K562 (cell line): ENCODE results near the gene ZSWIM7. TPM values are rescaled to one million over a fixed set of nuclear protein-coding genes. Genes with fewer than 3 reads are reported as not detected.

Experiments used
- ATAC-seq: fragments of 200-7000 bp; cut with Tn5 transposase; 3 replicates; pipeline ENCODE4 v1.9.1; 2020; ENCODE audit warnings: moderate library complexity
- BruUV-seq: library from RNA; stranded (reverse); fragments of 400-500 nt; replicated peaks from 2 replicates; lab custom pipeline; 2021; lab: Mats Ljungman, UMichigan
- CTCF ChIA-PET: fragments of 300-600 bp; formaldehyde crosslinking; extraction: SDS; loops from one replicate; lab custom pipeline; 2021; ENCODE audit warnings: low intra/inter-chr PET ratio; lab: Yijun Ruan, JAX
- POLR2A ChIA-PET: fragments of 300-600, 350-650 bp; sonication (Branson Sonifier 250); formaldehyde crosslinking; extraction: SDS; loops from one replicate; lab custom pipeline; 2021; ENCODE audit warnings: antibody characterized with exemption, inconsistent platforms; lab: Yijun Ruan, JAX
- DNase-seq, 4 experiments: peaks; one replicate each; pipeline versions ENCODE4 v3.0.0 to v3.0.0-alpha.2; 2011 to 2018; ENCODE audit warnings: low spot score in 3 of 4, mixed read lengths in 3 of 4; ENCODE audit errors: extremely low read depth in 1 of 4
- FAIRE-seq: peaks from 2 replicates; lab custom pipeline; 2011; peaks lifted over from hg19 to GRCh38; lab: Jason Lieb, UNC
- H2AFZ ChIP-seq: 2 replicates; pipeline ENCODE4 v1.6.0; 2011; ENCODE audit warnings: low read depth, low read length, control low read depth, inconsistent platforms
- H3K27ac ChIP-seq: fragments of 200-600 bp; 3 replicates; pipeline ENCODE4 v1.8.0; 2011; ENCODE audit warnings: low read depth, mild to moderate bottlenecking, control low read depth, inconsistent platforms, low read length, moderate library complexity, mixed read lengths; ENCODE audit errors: extremely low read depth
- H3K27me3 ChIP-seq, 2 experiments: fragments of 300-600 bp in 1 of 2; 2 replicates in 1 of 2; 3 replicates in 1 of 2; pipeline versions ENCODE4 v1.6.0 to v1.8.0; 2011; ENCODE audit warnings: inconsistent platforms in 2 of 2, low read length in 2 of 2, mild to moderate bottlenecking in 1 of 2, mixed read lengths in 1 of 2, moderate library complexity in 1 of 2; ENCODE audit not compliant: control insufficient read depth in 2 of 2, insufficient read depth in 2 of 2
- H3K36me3 ChIP-seq: fragments of 300-600 bp; 3 replicates; pipeline ENCODE4 v1.8.0; 2011; ENCODE audit warnings: mild to moderate bottlenecking, low read length, inconsistent platforms; ENCODE audit not compliant: control insufficient read depth, insufficient read depth
- H3K4me1 ChIP-seq, 2 experiments: fragments of 200-600 bp in 1 of 2; replicated peaks in 1 of 2; 2 replicates in 1 of 2; 3 replicates in 1 of 2; pipeline versions ENCODE4 v1.5.1 to v1.8.0; 2011; ENCODE audit warnings: inconsistent platforms in 2 of 2, low read length in 2 of 2, mild to moderate bottlenecking in 1 of 2, mixed read lengths in 1 of 2, moderate library complexity in 1 of 2; ENCODE audit not compliant: control insufficient read depth in 2 of 2, insufficient read depth in 2 of 2
- H3K4me2 ChIP-seq: 2 replicates; pipeline ENCODE4 v1.6.1; 2011; ENCODE audit warnings: low read length, control low read depth, inconsistent platforms, mixed read lengths; ENCODE audit not compliant: insufficient read depth
- H3K4me3 ChIP-seq: fragments of 200-600 bp; sonication (generic), shearing (Covaris generic); 2 replicates; pipeline ENCODE4 v1.5.1; 2016; ENCODE audit warnings: control low read depth, inconsistent platforms
- H3K79me2 ChIP-seq: fragments of 200-600 bp; 3 replicates; pipeline ENCODE4 v1.8.0; 2011; ENCODE audit warnings: low read length, inconsistent platforms; ENCODE audit not compliant: control insufficient read depth, insufficient read depth
- H3K9ac ChIP-seq, 2 experiments: 2 replicates each; pipeline versions ENCODE4 v1.6.0 to v1.6.1; 2011; ENCODE audit warnings: low read depth in 2 of 2, low read length in 2 of 2, control low read depth in 1 of 2, inconsistent platforms in 1 of 2, mild to moderate bottlenecking in 1 of 2, mixed read lengths in 1 of 2; ENCODE audit not compliant: insufficient read depth in 1 of 2
- H3K9me1 ChIP-seq: one replicate; pipeline ENCODE4 v1.6.0; 2011; ENCODE audit warnings: inconsistent platforms, mild to moderate bottlenecking, low read length, moderate library complexity; ENCODE audit not compliant: control insufficient read depth, insufficient read depth
- H3K9me3 ChIP-seq: replicated peaks from 2 replicates; pipeline ENCODE4 v1.5.1; 2011; ENCODE audit warnings: low read depth, low read length, inconsistent platforms; ENCODE audit not compliant: control insufficient read depth, insufficient read depth
- H4K20me1 ChIP-seq: replicated peaks from 2 replicates; pipeline ENCODE4 v1.6.1; 2011; ENCODE audit warnings: low read length, inconsistent platforms, mixed read lengths; ENCODE audit not compliant: control insufficient read depth, insufficient read depth
- MEF2D ChIP-seq: conservative IDR thresholded peaks from 2 replicates; pipeline ENCODE4 v1.6.1; 2016; ENCODE audit warnings: low read depth, missing genetic modification characterization, missing compliant biosample characterization
- POLR2G ChIP-seq: fragments of 200-400 bp; formaldehyde crosslinking; IDR thresholded peaks from 2 replicates; pipeline ENCODE4 v1.6.1; 2017; ENCODE audit warnings: low read depth, mild to moderate bottlenecking, antibody characterized with exemption, low read length, moderate library complexity
- SAP30 ChIP-seq: fragments of 200-600 bp; sonication (generic); IDR thresholded peaks from 2 replicates; pipeline ENCODE4 v1.6.1; 2012; ENCODE audit warnings: borderline replicate concordance, low read depth, mild to moderate bottlenecking, moderate library complexity, low read length, control low read depth, inconsistent platforms; ENCODE audit not compliant: insufficient read depth, poor library complexity, severe bottlenecking
- SREBF2 ChIP-seq: sonication (generic); formaldehyde crosslinking; IDR thresholded peaks from 2 replicates; pipeline ENCODE4 v1.4.0; 2020; ENCODE audit warnings: mild to moderate bottlenecking, missing genetic modification reagents
- ZNF561 ChIP-seq: fragments of 450-650 bp; formaldehyde crosslinking; conservative IDR thresholded peaks from 2 replicates; pipeline ENCODE4 v1.4.0; 2020; ENCODE audit warnings: mild to moderate bottlenecking, moderate library complexity
- WGBS: fragments of 100-300 bp; shearing (Covaris generic); methylation state at CpG from one replicate; pipeline ENCODE4 v1.1.6; 2016; ENCODE audit warnings: low coverage, mixed read lengths; ENCODE audit not compliant: insufficient coverage; ENCODE audit errors: missing lambda C conversion rate; 5-methylcytosine and 5-hydroxymethylcytosine counted together
- in situ Hi-C: fragments of 300-500 bp; cut with MboI; formaldehyde crosslinking; loops from 4 replicates; pipeline ENCODE4 v1.15.0; 2018; ENCODE audit warnings: inconsistent platforms, mixed read lengths
- intact Hi-C: fragments of 100-400 bp; cut with micrococcal nuclease; formaldehyde crosslinking; loops from 2 replicates; pipeline ENCODE4 v1.14.2; 2022
- polyA plus RNA-seq, 8 experiments: library from polyadenylated mRNA; depleted of rRNA in 4 of 8; stranded (reverse) in 5 of 8; unstranded in 3 of 8; fragments of >200 nt; fragmentation: Nextera tagmentation in 2 of 8; fragmentation: Illumina TruSeq in 1 of 8; extraction: Ambion mirVana in 2 of 8; extraction: Trizol in 1 of 8; gene quantifications; 2 replicates each; pipeline versions ENCODE4 v1.2.1 to v1.2.3, GENCODE V29; 2011 to 2014; ENCODE audit warnings: inconsistent platforms in 1 of 8, missing spikeins in 1 of 8
- total RNA-seq, 7 experiments: library from RNA; depleted of rRNA in 6 of 7; stranded (reverse); fragments of >200 nt in 6 of 7; fragmentation: Illumina TruSeq in 2 of 7; extraction: Trizol in 2 of 7; gene quantifications; 2 replicates each; pipeline versions ENCODE4 v1.2.1 to v1.2.3, GENCODE V29; 2011 to 2021; ENCODE audit warnings: low replicate concordance in 1 of 7
- TF ChIP-seq, protein P1 (sequence below): fragments of 250-450 bp; sonication (Bioruptor Pico); IDR thresholded peaks from 2 replicates; pipeline ENCODE4 v1.5.1; 2021; ENCODE audit warnings: mild to moderate bottlenecking
- TF ChIP-seq, protein P2 (sequence below): fragments of 250-450 bp; sonication (Bioruptor Pico); IDR thresholded peaks from 2 replicates; pipeline ENCODE4 v1.8.0; 2021; ENCODE audit warnings: moderate library complexity, mild to moderate bottlenecking, inconsistent platforms
- TF ChIP-seq, protein P3 (sequence below): sonication (generic); formaldehyde crosslinking; IDR thresholded peaks from 2 replicates; pipeline ENCODE4 v1.8.0; 2022; ENCODE audit warnings: mild to moderate bottlenecking, missing genetic modification reagents
- TF ChIP-seq, protein P4 (sequence below): sonication (generic); IDR thresholded peaks from 2 replicates; pipeline ENCODE4 v1.6.1; 2016

The ZSWIM7 gene
- total and polyA plus RNA-seq, 9 of the 15 experiments (the other 6 are each of a cell fraction or from before 2014, with no cell fraction given): 5.9 to 18.7 (median 9.5) TPM

DNA sequence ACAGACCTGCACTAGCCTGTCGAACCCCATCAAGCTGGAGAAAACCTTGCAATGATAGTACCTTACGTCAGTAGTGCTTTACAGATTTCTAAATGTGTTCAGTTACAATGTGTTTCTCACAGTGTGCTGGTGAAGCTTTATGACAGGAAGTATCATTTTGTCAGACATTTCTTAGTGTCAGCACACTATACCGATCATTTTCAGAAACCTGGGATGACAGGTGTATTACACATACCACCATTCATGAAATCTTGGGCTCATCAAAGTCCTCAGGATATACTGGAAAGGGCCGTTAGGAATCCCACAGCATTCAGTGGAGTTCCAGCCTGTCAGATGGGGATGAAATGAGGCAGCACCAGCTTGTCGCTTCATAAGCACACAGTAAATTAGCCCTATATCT, 27.4 kb upstream of the ZSWIM7 start:
- no peak overlapping the region for H2AFZ ChIP-seq
- peak overlapping the region; percentile 95; the same call in 2 of the 3 replicates for H3K27ac ChIP-seq
- H3K4me2 ChIP-seq: no peak overlapping the region
- POLR2A ChIA-PET: interaction anchor here (0.8 kb wide), 1 partner anchor 23 kb away, joined by 3 read pairs; no protein-coding TSS in a partner anchor
- no peak for FAIRE-seq
- 95% methylated on average over 5 of the region's 5 CpGs for WGBS
- TF ChIP-seq, protein P1, sequence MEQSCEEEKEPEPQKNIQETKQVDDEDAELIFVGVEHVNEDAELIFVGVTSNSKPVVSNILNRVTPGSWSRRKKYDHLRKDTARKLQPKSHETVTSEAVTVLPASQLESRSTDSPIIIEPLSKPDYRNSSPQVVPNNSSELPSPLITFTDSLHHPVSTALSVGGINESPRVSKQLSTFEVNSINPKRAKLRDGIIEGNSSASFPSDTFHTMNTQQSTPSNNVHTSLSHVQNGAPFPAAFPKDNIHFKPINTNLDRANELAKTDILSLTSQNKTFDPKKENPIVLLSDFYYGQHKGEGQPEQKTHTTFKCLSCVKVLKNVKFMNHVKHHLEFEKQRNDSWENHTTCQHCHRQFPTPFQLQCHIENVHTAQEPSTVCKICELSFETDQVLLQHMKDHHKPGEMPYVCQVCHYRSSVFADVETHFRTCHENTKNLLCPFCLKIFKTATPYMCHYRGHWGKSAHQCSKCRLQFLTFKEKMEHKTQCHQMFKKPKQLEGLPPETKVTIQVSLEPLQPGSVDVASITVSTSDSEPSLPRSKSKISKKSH (CRISPR knock-in tag): no peak
- TF ChIP-seq POLR2G: 0 out of 2 replicates have a peak, but pooled peaks have one; percentile 15
- TF ChIP-seq, all 486 proteins: peak for 1
- in situ Hi-C loops: no loop called here
- no TSS peak for BruUV-seq
- H3K36me3 ChIP-seq: peaks cover 84% of the 10 kb centered on the region
- H3K9ac ChIP-seq: no peak overlapping the region
- peaks cover 6% of the 10 kb centered on the region; the same call in 1 of the 3 replicates for H3K79me2 ChIP-seq
- DNase-seq (no peak), ATAC-seq (no peak)
- H3K4me1 ChIP-seq: peaks cover 0 to 14% of the 10 kb centered on the region in 2 experiments; a peak in 2 of 5 replicates
- H4K20me1 ChIP-seq: no peaks in the 10 kb centered on the region
- H3K27me3 ChIP-seq: no peaks in the 10 kb centered on the region
- CTCF ChIA-PET: no interaction called here
- intact Hi-C loops: no loop called here
- no peaks in the 10 kb centered on the region for H3K9me1 ChIP-seq
- H3K9me3 ChIP-seq: no peaks in the 10 kb centered on the region
- H3K4me3 ChIP-seq: no peak overlapping the region

DNA sequence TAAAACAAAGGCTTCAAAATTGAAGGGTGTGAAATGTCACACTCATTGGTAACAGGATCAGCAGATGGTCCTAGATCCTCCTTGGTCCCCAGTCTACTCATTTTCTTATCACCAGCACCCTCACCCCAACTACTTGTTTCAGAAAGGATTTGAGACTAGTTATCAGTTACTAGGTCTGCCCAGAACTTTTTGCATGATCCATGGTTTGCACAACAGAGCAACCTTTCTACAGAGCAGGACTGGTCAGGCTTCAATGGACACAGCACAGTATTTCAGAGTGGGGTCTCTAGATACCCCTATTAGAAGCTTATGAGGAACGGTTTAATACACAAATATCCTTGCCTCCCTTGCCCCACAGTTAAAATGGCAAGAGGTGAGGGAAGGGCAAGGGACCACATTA, 25.7 kb upstream of the ZSWIM7 start:
- Histone ChIP-seq H3K4me3 (no peak overlapping the region), H3K9ac (no peak overlapping the region), H4K20me1 (no peaks in the 10 kb centered on the region), H3K27me3 (no peaks in the 10 kb centered on the region), H3K36me3 (peaks cover 77% of the 10 kb centered on the region), H3K27ac (no peak overlapping the region), H3K9me3 (no peaks in the 10 kb centered on the region), H2AFZ (no peak overlapping the region), H3K9me1 (no peaks in the 10 kb centered on the region), H3K79me2 (peaks cover 12% of the 10 kb centered on the region; the same call in 1 of the 3 replicates), H3K4me1 (peaks cover 0 to 14% of the 10 kb centered on the region in 2 experiments; a peak in 2 of 5 replicates), H3K4me2 (no peak overlapping the region)
- intact Hi-C loops: no loop called here
- FAIRE-seq (no peak), ATAC-seq (no peak), DNase-seq (no peak)
- BruUV-seq: no TSS peak
- 88% methylated on average over 1 of the region's 1 CpG for WGBS
- in situ Hi-C loops: no loop called here
- CTCF ChIA-PET: no interaction called here
- POLR2A ChIA-PET: no interaction called here
- TF ChIP-seq ZNF561 (CRISPR knock-in tag) (no peak), MEF2D (tag) (no peak), SREBF2 (no peak), SAP30 (no peak)
- TF ChIP-seq, protein P2, sequence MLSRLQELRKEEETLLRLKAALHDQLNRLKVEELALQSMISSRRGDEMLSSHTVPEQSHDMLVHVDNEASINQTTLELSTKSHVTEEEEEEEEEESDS: no peak
- TF ChIP-seq, protein P3, sequence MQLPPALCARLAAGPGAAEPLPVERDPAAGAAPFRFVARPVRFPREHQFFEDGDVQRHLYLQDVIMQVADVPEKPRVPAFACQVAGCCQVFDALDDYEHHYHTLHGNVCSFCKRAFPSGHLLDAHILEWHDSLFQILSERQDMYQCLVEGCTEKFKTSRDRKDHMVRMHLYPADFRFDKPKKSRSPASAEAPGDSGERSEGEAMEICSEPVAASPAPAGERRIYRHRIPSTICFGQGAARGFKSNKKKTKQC (CRISPR knock-in tag): no peak
- TF ChIP-seq, protein P4, sequence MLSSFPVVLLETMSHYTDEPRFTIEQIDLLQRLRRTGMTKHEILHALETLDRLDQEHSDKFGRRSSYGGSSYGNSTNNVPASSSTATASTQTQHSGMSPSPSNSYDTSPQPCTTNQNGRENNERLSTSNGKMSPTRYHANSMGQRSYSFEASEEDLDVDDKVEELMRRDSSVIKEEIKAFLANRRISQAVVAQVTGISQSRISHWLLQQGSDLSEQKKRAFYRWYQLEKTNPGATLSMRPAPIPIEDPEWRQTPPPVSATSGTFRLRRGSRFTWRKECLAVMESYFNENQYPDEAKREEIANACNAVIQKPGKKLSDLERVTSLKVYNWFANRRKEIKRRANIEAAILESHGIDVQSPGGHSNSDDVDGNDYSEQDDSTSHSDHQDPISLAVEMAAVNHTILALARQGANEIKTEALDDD: peak; percentile 52; the same call in 1 of the 2 replicates
